Middle frontal gyrus (tissue), 1 donor: ENCODE results near the gene OXNAD1.

Source experiments
- DNase-seq: peaks from one replicate; pipeline ENCODE4 v3.0.0-alpha.2; 2015; ENCODE audit warnings: low spot score; ENCODE audit errors: extremely low spot score

Gene OXNAD1

GRCh38 chr3:16326724-16327349, 61.8 kb downstream of the OXNAD1 start:
- no peak for DNase-seq

GRCh38 chr3:16328124-16328523, 63.1 kb downstream of the OXNAD1 start:
- DNase-seq = no peak

DNA sequence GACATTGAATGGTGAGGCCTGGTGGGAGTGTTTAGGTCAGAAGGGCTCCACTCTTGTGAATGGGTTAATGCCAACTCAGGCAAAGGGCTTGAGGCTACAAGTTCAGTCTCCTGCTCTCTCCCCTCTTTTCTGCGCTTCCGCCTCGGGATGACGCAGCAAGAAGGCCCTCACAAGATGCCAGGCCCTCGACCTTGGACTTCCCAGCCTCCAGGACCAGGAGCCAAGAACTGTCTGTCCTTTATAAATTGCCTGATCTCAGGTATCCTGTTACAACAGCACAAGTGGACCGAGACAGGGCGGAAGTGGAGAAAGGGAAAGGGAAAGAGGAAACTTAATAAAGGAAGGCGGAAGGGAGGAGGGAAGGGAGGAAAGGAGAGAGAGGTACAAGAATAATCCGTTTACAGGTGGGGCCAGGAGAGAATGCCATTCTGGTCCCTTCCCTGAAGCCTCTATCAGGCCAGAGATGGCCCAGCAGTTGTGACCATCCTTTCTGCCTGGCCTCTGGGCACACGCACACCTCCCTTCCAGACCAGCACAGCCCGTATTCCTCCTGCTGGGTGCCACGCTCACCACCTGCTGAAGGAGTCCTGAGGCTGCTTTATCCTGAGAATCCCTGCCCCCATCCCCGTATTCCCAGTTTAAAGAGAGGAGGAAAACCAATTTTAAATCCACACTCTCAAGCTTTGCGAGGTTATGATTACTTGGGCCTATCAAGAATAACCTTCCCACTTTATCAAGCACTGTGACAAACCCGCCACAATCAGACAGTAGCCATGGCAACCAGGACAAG, 64.2 kb downstream of the OXNAD1 start:
- no peak for DNase-seq

- no peak for DNase-seq
Measured at GRCh38 chr3:16329826-16330129, 64.8 kb downstream of the OXNAD1 start.

- DNase-seq = no peak
Measured at GRCh38 chr3:16330351-16330750, 65.3 kb downstream of the OXNAD1 start.

GRCh38 chr3:16331319-16331883, 66.4 kb downstream of the OXNAD1 start:
- DNase-seq = no peak

- no peak for DNase-seq
Measured at GRCh38 chr3:16332904-16333426, 68.0 kb downstream of the OXNAD1 start.

DNA sequence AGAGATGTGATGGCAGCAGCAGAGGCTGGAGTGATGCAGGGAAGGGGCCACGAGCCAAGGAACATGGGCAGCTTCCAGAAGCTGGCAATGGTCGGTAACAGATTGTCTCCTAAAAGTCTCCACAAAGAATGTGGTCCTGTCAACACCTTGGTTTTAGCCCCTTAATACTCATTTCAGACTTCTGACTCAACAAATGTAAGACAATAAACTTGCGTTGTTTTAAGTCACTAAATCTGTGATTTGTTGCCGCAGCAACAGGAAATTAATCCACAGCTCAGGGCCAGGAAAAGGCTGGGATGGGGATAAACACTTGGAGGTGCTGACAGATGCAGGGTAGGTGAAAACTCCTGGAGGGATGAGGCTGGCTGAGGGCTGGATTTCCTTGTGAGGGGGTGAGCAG, 69.9 kb downstream of the OXNAD1 start:
- DNase-seq = no peak

GRCh38 chr3:16335333-16335732, 70.3 kb downstream of the OXNAD1 start:
- no peak for DNase-seq

- no peak for DNase-seq
Measured at GRCh38 chr3:16335772-16336645, 71.0 kb downstream of the OXNAD1 start.

GRCh38 chr3:16336825-16337224, 71.8 kb downstream of the OXNAD1 start:
- DNase-seq = no peak

DNA sequence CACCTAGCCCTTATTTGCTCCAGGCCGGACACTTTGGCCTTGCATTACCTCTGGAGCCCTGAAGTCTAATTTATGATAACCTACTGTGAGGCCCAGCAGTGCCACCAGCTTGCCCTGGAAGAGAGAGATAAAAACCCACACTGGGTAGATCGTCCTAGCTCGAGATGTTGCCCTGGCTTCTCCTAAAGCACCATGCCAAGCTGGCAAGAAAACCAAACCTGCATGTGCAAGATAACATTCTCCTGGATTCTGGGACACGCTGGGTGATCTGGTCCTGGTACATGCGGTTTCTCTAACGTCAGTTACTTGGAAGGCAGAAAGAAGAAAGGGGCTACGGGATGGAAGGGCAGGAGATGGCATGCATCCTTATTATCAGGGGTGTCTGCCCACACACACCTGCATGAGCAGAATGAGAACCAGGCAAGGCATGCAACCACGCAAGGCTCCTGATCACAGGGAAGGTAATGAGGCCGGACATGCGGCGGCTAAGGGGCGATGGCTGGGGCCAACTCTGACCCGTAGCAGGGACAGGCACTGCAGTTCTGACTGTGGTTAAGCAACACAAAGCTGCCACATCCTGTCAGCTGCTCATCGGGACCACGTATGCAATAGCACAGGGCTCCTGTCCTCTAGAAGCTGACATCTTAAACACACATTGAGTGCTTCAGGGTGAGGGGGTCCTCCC, 73.0 kb downstream of the OXNAD1 start:
- DNase-seq = no peak

- DNase-seq = peak; percentile 57
Measured at GRCh38 chr3:16338999-16339398, 74.0 kb downstream of the OXNAD1 start.

DNA sequence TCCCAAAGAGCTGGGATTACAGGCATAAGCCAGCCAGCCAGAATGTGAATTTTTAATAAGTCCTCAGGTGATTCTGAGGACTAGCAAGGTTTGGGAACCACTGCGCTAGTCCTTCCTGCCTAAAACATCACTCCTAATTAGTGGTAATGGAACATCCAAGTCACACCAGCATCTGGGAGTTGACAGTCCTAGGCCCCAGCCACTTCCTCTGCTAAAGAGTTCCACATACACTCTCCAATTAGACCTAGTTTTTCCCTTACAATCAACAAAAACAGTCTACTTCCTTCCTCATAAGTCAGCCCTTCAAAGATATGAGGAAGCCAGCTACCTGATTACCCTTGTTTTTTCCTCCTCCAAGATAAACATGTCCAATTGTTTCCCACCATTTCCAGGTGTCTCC, 78.1 kb downstream of the OXNAD1 start:
- no peak for DNase-seq

DNA sequence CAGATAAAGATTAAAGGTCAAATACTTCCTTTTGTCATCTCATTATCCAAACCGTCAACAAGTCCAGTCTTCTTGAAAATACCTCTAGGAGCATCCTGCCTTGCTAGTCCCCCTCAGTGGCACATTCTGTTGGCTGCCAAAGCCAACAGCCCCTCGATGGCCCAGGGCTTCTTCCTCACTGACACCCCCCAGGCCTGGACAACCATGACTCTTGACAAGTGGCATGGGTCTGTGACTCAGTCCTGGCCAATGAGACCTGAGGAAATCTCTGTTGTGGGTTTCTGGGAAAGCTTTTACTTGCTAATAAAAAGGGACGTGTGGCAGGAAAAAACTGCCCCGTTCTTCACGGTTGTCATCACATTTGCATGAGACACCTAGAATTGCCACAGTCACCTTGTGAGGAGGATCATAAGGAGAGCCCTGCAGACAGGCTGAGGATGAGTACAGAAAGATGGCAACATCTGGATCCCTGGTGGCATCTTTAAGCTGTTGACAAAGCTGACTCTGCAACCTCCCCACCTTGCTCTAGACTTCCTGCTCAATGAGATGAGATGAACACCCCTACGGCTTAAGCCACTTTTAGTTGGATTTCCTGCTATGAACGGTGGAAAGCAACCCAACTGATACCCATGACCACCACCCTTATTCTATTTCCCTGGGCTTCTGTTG, 81.5 kb downstream of the OXNAD1 start:
- no peak for DNase-seq

GRCh38 chr3:16347548-16347947, 82.5 kb downstream of the OXNAD1 start:
- no peak for DNase-seq

DNA sequence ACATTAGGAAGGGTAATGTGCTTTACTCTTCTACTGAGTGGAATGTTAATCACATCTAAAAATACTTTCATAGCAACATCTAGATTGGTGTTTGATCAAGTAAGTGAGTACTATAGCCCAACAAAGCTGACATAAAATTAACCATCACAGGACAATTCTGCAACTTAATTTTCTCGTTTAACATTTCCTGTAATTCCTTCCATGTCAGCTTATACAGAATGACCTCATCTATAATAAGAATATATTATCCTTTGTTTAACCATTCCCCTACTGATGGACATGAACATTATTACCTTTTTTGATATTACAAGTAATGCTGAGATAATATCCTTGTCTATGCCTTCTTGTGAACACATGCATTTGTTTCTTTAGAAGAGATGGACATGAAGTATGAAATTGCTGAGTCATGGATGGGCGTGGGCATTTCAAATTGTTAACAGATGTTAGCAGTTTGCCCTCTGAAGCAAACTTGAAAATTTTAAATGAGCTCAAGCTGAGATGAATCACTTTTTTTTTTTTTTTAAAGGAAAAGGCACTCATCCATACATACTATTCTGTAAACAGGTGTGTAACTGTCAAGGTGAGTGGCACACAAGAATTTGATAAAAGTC, 85.1 kb downstream of the OXNAD1 start:
- no peak for DNase-seq

DNA sequence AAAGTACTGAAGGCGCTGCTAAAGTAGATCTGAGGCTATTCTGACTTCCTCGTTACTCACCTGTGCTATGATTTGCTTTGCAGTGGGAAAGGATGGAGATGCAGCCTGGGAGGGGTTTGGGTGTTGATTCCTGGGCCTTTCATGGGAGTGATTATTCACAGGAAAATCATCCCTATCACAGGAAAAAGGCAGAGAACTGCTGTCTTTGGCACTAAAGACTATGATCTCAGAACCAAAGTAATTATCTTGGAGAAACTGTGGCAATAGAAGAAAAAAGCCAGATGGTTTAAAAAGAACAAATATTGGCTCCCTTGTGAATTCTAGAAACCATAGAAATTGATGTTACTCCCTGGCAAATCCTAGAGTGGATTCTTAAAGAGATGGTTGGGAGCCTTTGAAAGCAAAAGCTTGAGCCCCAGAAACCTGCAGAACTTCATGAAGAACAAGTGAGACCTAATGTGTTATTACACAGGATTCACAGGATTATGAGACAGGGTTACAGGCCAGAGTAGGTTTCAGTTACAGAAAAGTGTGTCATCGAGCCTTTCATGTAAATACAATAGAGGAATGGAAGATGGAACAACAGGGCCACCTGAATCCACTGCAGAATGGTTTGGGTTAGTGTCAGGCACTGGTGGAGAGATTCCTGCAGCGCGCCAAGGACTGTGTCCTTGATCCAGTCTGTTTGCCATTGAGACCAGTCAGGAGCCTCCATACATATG, 85.7 kb downstream of the OXNAD1 start:
- no peak for DNase-seq

DNA sequence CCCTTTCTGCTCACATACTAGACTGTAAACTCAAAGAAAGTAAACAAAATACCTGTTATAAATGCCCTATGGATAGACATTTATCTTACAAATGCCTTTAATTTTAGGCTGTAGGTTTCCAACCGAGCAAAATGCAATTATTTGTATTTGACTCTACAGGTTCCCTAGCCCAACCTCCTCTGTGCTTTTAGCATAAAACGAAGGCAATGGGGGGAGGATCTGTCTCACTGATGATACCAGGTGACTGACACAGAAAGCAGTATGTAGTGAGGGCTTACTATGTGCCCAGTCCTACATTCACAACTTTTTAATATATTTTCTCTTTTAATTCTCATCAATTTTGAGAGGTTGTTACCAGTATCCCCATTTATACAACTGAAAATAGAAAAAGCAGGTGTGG, 87.4 kb downstream of the OXNAD1 start:
- no peak for DNase-seq
